Colon (tissue), 2 donors: ENCODE measurements around the gene SLC6A3.
"Not testable (repeated sequence)": the region's sequence is repeated elsewhere in the genome, so short reads cannot be mapped to it uniquely, and the experiment has no call there.

Source experiments
- FAIRE-seq: peaks from 2 replicates; lab custom pipeline; 2012; peaks lifted over from hg19 to GRCh38; lab: Jason Lieb, UNC
- donor health status: control.
- donor health status: control.

Gene SLC6A3

GRCh38 chr5:1464096-1464446 lies 18.8 kb upstream of the SLC6A3 start:
- no peak for FAIRE-seq

GRCh38 chr5:1463326-1464095 lies 18.3 kb upstream of the SLC6A3 start:
- FAIRE-seq, result no peak

- no peak for FAIRE-seq
Observed at GRCh38 chr5:1462358-1462757, 17.1 kb upstream of the SLC6A3 start.

DNA sequence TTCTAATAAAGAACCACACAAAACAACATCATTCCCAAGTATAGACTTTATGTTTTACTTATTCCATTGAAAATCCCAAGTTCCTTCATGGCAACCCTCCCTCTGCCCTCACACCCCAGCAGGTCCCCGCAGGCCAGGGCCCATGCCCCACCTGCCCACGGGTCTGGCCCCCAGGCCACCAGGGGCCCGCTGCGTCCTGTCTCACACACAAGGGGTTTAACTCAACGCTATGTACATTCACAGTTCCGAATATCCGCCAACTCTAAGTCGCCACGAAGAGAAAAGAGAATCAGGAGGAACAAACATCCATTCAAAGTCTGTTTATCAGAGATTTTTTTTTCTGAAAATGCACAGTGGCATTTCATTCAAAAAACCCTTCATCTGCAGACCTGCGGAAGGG lies 16.2 kb upstream of the SLC6A3 start:
- no peak for FAIRE-seq

- no peak for FAIRE-seq
Observed at GRCh38 chr5:1460054-1460682, 14.9 kb upstream of the SLC6A3 start.

DNA sequence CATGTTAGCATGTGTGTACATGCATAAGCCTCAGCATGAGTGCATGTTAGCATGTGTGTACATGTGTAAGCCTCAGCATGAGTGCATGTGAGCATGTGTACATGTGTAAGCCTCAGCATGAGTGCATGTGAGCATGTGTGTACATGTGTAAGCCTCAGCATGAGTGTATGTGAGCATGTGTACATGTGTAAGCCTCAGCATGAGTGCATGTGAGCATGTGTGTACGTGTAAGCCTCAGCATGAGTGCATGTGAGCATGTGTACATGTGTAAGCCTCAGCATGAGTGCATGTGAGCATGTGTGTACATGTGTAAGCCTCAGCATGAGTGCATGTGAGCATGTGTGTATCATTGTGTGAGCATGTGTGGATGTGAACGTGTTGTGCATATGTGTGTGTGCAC lies 14.2 kb upstream of the SLC6A3 start:
- not testable (repeated sequence) for FAIRE-seq

DNA sequence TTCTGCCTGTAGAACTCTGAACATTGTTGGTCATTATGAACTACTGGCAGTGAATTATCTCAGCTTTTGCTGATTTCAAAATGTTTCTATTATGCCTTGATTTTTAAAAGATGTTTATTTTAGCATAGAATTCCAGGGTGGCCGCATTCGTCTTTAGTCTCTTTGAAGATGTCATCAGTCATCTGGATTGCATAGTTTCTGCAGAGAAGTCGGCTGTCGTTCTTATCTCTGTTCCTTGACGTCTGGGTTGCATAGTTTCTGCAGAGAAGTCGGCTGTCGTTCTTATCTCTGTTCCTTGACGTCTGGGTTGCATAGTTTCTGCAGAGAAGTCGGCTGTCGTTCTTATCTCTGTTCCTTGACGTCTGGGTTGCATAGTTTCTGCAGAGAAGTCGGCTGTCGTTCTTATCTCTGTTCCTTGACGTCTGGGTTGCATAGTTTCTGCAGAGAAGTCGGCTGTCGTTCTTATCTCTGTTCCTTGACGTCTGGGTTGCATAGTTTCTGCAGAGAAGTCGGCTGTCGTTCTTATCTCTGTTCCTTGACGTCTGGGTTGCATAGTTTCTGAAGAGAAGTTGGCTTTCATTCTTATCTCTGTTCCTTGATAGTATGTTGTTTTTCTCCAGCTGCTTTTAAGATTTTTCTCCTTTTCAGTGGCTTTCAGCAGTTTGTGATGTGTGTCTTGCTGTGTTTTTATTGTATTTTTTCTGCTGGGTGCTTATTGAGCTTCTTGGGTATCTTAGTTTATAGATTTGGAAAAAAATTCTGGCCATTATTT lies 11.1 kb upstream of the SLC6A3 start:
- FAIRE-seq, result not testable (repeated sequence)

- FAIRE-seq, result no peak
Observed at GRCh38 chr5:1453613-1454012, 8.4 kb upstream of the SLC6A3 start.

- FAIRE-seq, result no peak
Observed at GRCh38 chr5:1449081-1449630, 3.9 kb upstream of the SLC6A3 start.

DNA sequence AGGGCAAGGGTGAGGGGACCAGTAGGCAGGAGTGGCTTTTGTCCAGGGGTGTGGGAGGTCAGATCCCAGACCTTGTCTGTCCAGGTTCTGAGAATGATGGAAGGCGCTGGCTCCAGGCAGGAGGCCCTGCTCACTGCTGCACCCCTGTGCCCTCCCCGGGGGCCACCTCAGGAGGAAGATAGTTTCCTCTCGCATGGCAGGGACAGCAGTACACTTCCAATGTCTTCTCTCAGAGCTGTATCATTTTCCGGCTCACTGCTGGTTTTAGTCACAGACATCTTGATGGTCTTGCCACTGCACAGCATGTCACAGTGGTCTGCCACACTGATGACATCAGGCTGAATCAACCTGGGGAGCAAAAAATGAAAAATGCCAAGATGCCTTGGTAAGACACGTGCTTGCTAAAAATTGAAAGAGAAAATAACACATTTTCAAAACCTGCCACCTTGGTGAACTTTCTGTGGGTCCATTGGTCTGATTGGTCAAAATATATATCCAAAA lies 3.3 kb upstream of the SLC6A3 start:
- no peak for FAIRE-seq

DNA sequence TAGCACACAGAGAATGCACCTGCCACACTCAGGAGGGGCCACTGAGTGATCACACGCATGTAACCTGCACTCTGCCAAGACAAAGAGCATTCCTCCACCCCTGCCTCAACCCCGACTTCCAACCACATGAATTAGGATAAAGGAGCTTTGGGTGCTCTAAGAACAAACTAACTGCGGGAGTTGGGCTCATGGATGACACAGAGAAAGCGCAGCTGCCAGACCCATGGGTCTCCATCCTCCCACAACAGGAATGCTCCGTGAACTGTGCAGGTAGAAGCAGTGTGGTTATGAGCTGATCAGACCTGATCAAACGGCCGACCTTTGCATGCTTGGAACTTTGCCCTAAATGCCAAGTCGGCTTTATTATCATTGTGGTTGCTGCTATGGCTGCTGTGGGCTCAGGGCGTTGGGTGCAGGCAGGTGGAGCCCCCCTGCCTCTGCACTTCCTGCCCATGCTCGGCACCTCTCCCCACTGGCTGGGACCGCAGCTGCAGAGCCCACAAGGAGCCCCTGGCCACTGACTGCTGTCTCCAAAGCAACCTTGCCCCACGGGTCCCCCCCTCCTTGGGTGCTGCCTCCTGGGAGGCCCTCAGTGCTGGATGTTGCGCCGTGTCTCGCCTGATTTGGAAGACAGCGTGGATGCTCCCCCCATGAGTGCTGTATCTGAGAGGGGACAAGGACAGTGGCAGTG lies 2.6 kb upstream of the SLC6A3 start:
- no peak for FAIRE-seq

- FAIRE-seq, result no peak
Observed at GRCh38 chr5:1446602-1447343, 1.5 kb upstream of the SLC6A3 start.

- FAIRE-seq, result no peak
Observed at GRCh38 chr5:1445689-1446601, 705 bp upstream of the SLC6A3 start.

GRCh38 chr5:1444361-1445189 lies 665 bp downstream of the SLC6A3 start:
- FAIRE-seq, result no peak

DNA sequence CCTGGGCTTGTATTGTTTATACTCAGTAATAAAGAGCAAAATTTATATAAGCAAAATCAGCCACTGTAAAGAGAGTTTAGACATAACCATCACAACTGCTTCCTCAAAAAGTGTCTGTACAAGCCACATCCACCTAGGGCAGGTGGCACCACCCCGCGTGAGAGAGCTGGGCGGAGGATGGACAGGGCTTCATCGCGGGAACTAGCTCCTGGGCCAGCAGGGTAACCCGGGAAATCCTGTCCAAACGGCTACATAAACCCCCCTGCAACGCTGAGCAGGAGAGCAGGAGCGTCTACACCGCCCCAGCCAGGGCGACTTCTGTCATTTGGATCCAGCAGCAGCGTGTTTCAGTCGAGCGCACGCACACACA lies 1.3 kb downstream of the SLC6A3 start:
- no peak for FAIRE-seq

- no peak for FAIRE-seq
Observed at GRCh38 chr5:1443171-1443570, 2.1 kb downstream of the SLC6A3 start.

GRCh38 chr5:1442222-1443145 lies 2.8 kb downstream of the SLC6A3 start:
- no peak for FAIRE-seq

DNA sequence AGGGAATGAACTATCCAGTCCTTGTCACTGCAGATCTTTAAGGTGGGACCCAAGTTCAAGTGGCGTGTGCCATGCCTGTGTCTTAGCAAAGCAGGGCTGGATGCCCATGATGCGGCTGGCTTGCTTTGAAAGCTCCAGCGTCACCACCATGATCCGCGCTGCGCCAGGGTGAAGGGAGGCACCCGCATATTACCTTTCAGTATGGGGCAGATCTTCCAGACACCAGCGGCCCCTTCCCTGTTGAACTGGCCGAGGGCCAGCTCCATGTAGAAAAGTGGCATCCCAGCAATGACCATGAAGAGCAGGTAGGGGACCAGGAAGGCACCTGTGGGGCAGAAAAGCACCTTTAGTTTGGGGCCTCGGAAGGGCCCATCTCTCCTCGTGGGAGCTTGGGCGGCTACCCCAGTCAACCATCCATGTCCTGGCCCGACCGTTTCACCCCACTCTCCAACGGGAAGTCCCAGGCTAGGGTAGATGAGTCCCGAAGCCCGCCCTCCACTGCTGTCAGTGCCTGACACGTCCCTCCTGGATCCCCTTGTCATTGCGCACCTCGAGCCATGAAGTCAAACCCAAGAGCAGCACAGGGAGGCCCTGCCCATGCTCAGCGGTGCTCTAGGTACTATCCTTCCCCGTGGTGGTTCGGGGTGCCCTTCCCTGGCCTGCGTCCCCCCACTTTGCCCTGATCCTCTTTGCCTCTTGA lies 3.9 kb downstream of the SLC6A3 start:
- no peak for FAIRE-seq
